Globus pallidus (tissue), 1 donor: ENCODE measurements around the gene ECEL1.

Experiments
- DNase-seq: peaks from one replicate; pipeline ENCODE4 v3.0.0-alpha.2; 2015; ENCODE audit warnings: low spot score

Gene ECEL1

DNA sequence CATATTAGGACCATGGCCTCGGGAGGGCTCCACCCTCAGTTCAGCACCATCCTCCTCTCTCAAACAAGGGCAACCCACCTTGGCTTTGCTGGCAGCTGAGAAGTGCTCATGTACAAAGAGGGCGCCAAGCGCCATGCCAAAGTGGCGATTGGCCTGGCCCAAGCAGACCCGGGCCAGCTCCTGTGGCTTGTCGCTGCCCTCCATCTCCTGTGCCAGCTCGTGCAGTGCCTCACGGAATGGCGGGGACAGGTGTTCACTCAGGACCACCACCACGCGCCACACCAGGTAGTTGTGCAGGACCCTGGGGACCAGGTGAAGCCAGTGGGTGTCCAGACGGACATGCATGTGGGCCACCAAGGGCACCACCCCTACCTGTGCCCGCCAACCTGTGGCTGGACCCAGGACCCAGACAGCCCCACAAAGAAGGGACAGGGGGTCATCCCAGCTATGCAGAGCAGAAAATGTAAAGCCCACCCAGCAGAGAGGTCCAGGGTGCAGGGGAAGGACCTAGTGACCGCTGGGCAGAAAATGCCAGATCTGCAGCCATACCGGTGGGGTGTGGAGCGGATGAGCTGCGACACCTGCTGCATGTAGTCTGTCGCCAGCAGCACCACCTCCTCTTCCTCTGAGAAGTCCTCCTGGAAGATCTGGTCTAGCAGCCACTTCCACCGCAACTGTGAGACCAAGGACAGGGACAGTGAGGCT, 3.6 kb downstream of the ECEL1 start:
- DNase-seq: no peak

- DNase-seq: no peak
Observed at GRCh38 chr2:232483311-232483922, 4.2 kb downstream of the ECEL1 start.

DNA sequence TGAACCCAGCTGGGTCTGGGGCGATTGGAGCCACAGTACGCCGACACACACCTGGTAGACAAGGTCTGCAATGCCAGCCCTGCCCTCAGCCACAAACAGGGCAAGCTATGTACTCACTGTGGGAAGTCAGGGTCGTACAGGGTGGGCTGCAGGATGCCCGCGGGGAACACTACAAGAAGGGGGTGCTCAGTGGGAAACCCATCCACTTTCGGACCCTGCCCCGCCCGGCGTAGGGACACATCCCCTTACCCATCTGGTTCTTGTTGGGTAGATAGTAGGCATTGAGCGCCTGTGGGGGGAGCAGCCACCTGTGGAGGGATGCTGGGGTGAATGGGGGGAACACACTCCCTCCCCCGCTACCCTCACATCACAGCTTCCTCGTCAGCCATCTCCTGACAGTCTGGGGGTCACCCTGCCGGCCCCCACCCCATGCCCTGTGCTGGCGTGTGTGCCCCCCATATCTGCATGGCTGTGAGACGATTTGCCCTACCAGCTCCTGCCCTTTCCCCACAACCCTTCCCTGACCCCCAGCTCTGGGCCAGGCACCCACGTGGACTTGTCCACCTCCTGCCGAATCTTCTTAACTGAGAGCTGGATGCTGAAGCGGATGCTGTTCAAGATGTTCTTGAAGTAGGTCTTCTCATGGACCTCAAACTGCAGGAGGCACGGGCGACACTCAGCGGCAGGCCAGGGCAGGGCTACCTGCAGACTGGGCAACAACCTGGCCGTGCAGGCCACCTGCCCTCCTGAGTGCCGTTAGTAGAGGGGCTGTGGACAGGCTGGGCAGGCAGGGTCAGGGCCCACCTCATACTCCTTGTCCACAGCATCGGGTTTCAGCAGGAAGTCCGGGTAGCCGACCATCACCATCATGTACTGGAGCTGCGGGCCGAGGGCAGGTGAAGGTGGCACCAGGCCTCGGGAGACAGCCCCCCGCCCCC, 5.1 kb downstream of the ECEL1 start:
- DNase-seq: no peak

GRCh38 chr2:232481322-232482140, 6.1 kb downstream of the ECEL1 start:
- no peak for DNase-seq

- DNase-seq: no peak
Observed at GRCh38 chr2:232480201-232481190, 7.1 kb downstream of the ECEL1 start.

DNA sequence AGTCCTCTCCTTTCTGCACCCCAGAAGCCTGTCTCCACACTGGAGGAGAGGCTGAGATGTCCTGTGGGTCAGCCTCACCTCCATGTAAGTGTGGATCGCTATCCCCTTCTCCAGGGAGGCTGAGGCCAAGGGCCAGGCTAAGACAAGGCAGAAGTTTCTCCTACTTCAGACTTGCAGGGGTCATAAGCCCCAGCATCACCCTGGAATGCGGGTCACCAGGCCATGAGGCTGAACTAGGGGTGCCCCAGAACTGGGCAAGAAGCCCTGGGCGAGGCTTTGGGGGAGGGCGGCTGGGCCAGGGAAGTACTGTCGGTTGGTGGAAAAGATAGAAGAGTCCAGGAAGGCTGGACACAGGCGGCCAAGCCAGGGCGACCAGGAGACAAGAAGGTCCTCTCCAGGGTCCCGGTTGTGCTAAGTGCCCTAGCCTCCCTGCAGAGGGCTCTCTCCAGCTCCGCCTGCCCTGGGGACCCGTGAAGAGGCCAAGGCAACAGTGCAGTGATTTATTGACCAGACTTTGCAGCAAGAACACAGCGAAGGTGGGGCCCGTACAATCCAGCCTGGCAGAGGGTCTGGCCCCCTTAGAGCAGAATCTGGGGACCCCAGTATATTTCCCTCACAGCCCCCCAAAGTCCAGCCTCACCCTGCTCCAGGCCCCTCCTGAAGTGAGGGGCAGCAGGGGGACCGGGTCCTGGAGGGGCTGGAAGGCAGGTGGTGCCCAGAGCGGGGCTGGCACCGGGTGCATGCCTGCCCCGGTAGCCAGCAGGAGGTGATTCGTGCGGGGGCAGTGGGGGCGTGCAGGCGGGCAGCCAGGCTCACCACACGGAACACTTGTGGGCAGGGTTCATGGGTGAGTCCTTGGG, 8.1 kb downstream of the ECEL1 start:
- DNase-seq: no peak

DNA sequence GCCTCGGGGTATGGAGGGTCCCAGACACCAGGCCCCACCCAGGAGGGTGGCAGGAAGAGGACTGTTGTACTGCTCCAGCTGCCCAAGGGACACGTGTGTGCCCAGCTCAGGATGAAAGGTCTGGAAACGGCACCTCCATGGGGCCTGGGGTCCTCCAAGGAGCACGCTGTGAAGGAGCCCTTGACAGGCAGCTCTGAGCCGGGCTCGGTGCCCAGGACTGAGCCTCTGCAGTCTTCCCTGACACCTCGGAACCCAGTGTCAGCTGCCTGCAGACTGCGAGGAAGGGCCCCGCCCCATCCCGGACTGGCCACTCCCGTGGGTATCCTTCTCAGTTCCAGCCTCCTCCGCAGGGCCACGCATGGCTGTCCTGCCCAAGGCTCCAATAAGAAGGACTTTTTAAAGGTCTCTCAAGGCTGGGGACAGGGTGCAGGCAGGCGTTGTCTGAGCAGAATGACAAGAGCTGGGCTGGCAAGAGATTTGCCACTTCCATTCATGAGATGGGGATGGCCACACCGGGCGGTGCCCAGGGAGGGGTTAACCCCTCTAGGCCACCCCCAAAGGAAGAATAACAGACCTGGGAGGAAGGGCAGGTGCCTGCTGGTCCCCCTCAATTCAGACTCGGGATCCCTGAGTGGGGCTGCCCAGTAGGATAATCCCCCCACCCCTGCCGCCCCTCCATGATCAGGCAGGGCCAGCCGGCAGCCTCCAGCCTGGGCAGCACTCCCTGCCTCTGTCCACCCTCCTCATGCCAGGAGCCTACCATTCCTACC, 8.9 kb downstream of the ECEL1 start:
- DNase-seq: no peak

GRCh38 chr2:232477751-232478510, 9.7 kb downstream of the ECEL1 start:
- no peak for DNase-seq

DNA sequence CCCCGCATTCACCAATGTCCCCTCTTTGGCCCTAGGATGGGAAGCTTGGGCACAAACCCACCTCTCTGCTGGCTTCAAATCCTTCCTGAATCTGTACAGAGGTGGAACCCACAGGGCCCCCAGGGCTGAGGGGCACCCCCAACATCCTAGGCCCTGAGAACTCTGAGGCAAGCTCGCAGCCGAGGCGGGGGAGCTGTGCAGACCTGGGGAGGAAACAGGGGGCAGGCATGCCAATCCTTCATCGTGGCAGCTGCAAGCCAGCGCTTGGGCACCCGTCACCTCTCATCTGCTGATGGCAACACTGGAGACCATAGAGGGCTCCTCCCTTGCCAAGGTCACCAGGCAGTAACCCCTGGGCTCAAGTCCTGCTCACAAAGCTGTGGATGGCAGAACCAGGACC, 10.8 kb downstream of the ECEL1 start:
- DNase-seq: no peak

GRCh38 chr2:232476045-232476444, 11.6 kb downstream of the ECEL1 start:
- DNase-seq: no peak

DNA sequence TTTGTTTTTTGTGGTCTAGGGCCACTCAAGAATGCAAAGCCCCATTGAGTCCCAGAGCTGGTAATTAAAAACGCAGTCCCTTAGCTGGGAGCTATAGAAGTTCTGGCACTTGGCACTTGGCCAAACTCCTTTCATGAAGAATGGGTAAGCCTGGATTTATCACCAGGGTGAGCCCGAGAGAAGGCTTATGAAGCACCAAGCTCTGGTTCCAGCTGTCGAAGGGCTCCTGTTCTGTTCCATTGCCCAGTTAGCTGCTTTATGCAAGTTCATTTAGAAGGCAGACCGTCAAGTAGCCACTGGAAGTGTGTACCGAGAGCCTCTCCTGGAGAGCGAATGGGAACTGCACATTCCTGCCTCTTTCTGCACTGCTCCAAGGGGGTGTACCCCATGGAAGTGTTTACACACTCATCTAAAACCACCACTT, 14.2 kb downstream of the ECEL1 start:
- no peak for DNase-seq

DNA sequence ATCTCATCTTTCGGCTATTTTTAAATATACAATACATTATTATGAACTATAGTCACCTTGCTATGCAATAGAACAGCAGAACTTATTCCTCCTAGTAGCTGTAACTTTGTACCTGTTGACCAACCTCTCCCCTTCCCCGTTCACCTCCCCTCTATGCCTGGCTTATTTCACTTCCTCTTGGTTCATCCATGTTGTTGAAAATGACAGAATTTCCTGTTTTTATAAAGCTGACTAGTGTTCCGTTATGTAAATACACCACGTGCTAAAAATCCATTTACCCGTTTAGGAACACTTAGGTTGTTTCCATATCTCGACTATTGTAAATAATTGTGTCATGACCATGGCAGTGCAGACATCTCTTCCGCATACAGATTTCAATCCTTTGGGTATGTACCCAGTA, 21.4 kb downstream of the ECEL1 start:
- no peak for DNase-seq

DNA sequence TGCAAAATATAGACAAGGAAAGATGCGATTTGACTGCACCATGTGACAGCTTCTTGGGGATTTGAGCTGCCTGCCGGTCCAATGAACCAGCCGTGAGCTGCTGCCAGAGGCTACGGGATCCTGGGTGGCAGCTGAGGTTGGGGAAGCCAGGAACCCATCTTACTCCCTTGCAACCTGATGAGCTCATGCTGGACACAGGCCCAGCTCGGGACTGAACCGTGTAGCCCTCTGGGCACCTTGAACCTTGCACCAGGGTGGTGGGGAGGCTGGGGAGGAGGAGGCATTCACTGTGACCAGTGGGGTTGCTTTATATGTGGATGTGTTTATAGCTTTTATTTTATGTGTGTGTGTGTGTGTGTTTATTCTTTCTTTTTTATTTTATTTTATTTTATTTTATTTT, 22.6 kb downstream of the ECEL1 start:
- no peak for DNase-seq

DNA sequence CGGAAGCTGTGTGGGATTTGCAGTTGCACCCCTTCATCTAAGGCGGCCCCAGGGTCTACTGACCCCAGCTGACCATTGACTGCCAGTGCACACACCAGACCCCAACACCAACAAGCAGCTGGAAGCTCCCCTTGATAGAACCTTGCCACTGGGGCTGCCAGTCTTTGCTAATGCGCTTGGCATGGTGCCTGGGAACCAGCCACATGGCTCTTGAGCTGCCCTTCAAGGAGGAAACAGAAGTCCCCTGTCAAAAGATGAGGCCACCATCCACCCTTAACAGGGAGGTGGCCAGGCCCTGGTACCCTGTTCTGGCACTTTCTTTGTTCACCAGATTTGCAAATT, 23.1 kb downstream of the ECEL1 start:
- DNase-seq: no peak

DNA sequence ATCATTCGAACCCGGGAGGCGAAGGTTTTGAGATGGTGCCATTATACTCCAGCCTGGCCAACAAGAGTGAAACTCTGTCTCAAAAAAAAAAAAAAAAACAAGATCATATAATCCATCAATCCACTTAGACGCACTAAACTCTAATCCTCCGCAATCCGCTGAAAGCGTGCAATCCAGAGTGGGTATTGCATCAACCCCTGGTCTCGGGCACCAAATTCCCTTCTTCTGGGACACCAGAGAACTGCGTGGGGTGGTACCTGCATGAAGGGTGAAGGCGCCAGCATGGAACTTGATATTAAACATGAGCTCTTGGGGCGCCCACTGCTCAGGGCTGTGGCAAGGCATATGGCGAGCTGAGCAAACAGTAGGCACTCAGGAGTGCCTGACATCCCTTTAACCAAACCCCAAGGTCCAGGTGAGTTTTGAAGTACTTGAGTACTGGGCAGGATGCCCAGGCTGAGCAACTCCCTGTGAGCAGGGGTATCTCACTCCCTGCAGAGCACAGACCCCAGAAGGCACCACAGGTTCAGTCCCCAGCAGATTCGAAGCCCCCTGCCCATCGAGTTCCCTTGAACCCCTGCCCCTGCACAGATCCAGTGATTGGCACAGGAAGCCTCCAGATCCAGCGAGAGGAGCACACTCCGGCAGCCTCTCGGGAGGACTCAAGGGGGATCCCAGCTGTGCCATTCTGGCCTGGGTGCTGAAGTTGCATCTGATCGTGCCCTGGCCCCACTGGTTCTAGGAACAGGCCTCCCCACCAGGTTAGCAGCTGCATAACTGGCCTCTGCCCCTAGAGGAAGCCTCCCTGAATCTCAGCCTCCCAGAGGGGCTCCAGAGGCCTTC, 23.7 kb downstream of the ECEL1 start:
- DNase-seq: no peak

- DNase-seq: no peak
Observed at GRCh38 chr2:232460171-232460570, 27.5 kb downstream of the ECEL1 start.

DNA sequence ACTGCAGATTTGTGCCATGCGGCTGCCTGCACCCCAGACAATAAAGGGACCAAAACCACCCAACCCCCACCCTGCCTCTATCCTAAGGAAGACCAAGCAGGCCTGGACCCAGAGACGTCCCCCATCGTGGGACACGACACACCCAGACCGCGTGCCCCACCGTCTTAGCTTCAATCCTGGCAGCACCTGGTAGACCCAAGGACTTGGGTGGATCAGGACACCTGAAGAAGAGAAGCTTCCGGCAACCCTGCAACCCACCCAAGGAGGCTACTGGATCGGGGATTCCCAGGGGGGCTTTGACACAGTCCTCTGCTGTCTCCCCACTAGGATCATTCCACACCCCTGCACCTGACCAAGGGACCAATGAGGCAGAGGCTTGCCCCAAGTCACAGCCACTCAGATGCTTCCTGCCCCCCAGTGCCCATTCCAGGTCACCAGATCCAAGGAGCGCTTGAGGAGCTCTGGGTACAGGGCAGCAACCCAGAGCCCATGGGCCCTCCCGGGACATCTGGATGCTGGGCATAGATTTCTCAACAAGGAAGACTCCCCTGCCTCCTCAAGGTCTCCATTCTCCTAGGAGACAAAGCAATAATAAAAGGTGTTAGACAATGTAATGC, 28.1 kb downstream of the ECEL1 start:
- DNase-seq: no peak
